HG02938 (cell line): Measurements from ENCODE around the gene ARAF.
"Not testable (repeated sequence)": the region's sequence is repeated elsewhere in the genome, so short reads cannot be mapped to it uniquely, and the experiment has no call there.

Source experiments
- ATAC-seq: cut with Tn5 transposase; IDR thresholded peaks from one replicate; pipeline ENCODE4 v1.9.1; 2021; ENCODE audit warnings: mild to moderate bottlenecking, moderate library complexity; ENCODE audit not compliant: unreplicated experiment

The ARAF gene

GRCh38 chrX:47584714-47585113 is 23.7 kb downstream of the ARAF start:
- no peak for ATAC-seq

GRCh38 chrX:47585273-47585672 is 24.3 kb downstream of the ARAF start:
- ATAC-seq: no peak

GRCh38 chrX:47586043-47586787 is 25.2 kb downstream of the ARAF start:
- no peak for ATAC-seq

GRCh38 chrX:47587091-47587891 is 26.3 kb downstream of the ARAF start:
- no peak for ATAC-seq

- no peak for ATAC-seq
Observed at GRCh38 chrX:47587906-47588735, 27.1 kb downstream of the ARAF start.

- no peak for ATAC-seq
Observed at GRCh38 chrX:47590984-47591383, 30.0 kb downstream of the ARAF start.

- no peak for ATAC-seq
Observed at GRCh38 chrX:47593522-47593921, 32.5 kb downstream of the ARAF start.

GRCh38 chrX:47595716-47596251 is 34.8 kb downstream of the ARAF start:
- no peak for ATAC-seq

- no peak for ATAC-seq
Observed at GRCh38 chrX:47596256-47596655, 35.3 kb downstream of the ARAF start.

GRCh38 chrX:47597222-47597621 is 36.2 kb downstream of the ARAF start:
- no peak for ATAC-seq

- not testable (repeated sequence) for ATAC-seq
Observed at GRCh38 chrX:47603125-47603524, 42.1 kb downstream of the ARAF start.

GRCh38 chrX:47605024-47605423 is 44.0 kb downstream of the ARAF start:
- no peak for ATAC-seq

GRCh38 chrX:47607091-47607490 is 46.1 kb downstream of the ARAF start:
- no peak for ATAC-seq

GRCh38 chrX:47608130-47608810 is 47.3 kb downstream of the ARAF start:
- no peak for ATAC-seq

GRCh38 chrX:47610511-47610910 is 49.5 kb downstream of the ARAF start:
- no peak for ATAC-seq

- no peak for ATAC-seq
Observed at GRCh38 chrX:47611489-47611888, 50.5 kb downstream of the ARAF start.

- no peak for ATAC-seq
Observed at GRCh38 chrX:47611926-47612325, 50.9 kb downstream of the ARAF start.

- ATAC-seq: no peak
Observed at GRCh38 chrX:47612418-47612817, 51.4 kb downstream of the ARAF start.

- no peak for ATAC-seq
Observed at GRCh38 chrX:47613082-47613481, 52.1 kb downstream of the ARAF start.

GRCh38 chrX:47614618-47615017 is 53.6 kb downstream of the ARAF start:
- no peak for ATAC-seq
